CD4-positive, alpha-beta T cell (primary cell): ENCODE measurements around the gene TP63. TPM values are rescaled to one million over a fixed set of nuclear protein-coding genes. Genes with fewer than 3 reads are reported as not detected.
A peak's percentile ranks its signal among the peaks of the same experiment; 100 is the strongest.

Source experiments
- ATAC-seq: fragments of 200-7000 bp; cut with Tn5 transposase; one replicate; pipeline ENCODE4 v1.10.0; 2022; ENCODE audit warnings: mild to moderate bottlenecking; ENCODE audit not compliant: poor library complexity
- CTCF ChIA-PET: fragments of 350-600 bp; sonication (Branson Sonifier 250); formaldehyde crosslinking; loops from one replicate; lab custom pipeline; 2021; ENCODE audit warnings: antibody characterized with exemption, inconsistent platforms; lab: Charles Lee
- POLR2A ChIA-PET: fragments of 350-600 bp; sonication (Branson Sonifier 250); formaldehyde crosslinking; loops from one replicate; lab custom pipeline; 2021; ENCODE audit warnings: antibody characterized with exemption, inconsistent platforms; lab: Charles Lee
- DNase-seq, 14 experiments: peaks; one replicate each; pipeline ENCODE4 v3.0.0-alpha.2; 2013 to 2020; ENCODE audit warnings: mixed read lengths in 2 of 14
- H3K27ac ChIP-seq, 2 donors: one replicate each; pipeline versions ENCODE4 v1.5.1 to v1.7.0; 2013; ENCODE audit warnings: low read length in 2 of 2, low read depth in 1 of 2, mild to moderate bottlenecking in 1 of 2
- H3K27me3 ChIP-seq, 2 experiments: 1 replicate in 1 of 2; 2 replicates in 1 of 2; pipeline versions ENCODE4 v1.6.1 to v1.7.0; 2013; ENCODE audit warnings: low read length in 2 of 2, control low read depth in 1 of 2, mild to moderate bottlenecking in 1 of 2, moderate library complexity in 1 of 2; ENCODE audit not compliant: insufficient read depth in 2 of 2, control insufficient read depth in 1 of 2
- H3K36me3 ChIP-seq: one replicate; pipeline ENCODE4 v1.6.1; 2013; ENCODE audit warnings: low read length, control low read depth; ENCODE audit not compliant: insufficient read depth
- H3K4me1 ChIP-seq: one replicate; pipeline ENCODE4 v1.6.1; 2013; ENCODE audit warnings: low read length, control low read depth; ENCODE audit not compliant: insufficient read depth
- H3K4me3 ChIP-seq: one replicate; pipeline ENCODE4 v1.5.1; 2013; ENCODE audit warnings: mild to moderate bottlenecking, low read length, moderate library complexity
- H3K9me3 ChIP-seq, 2 experiments: 1 replicate in 1 of 2; 2 replicates in 1 of 2; pipeline versions ENCODE4 v1.6.1 to v1.7.0; 2013; ENCODE audit warnings: low read length in 2 of 2, mild to moderate bottlenecking in 2 of 2, control low read depth in 1 of 2, moderate library complexity in 1 of 2; ENCODE audit not compliant: control insufficient read depth in 1 of 2, insufficient read depth in 1 of 2
- H3K27ac Mint-ChIP-seq: one replicate; pipeline ENCODE4 v1.8.0; 2020; ENCODE audit warnings: mixed read lengths
- H3K27me3 Mint-ChIP-seq: one replicate; pipeline ENCODE4 v1.8.0; 2021; ENCODE audit warnings: mixed read lengths
- H3K36me3 Mint-ChIP-seq: one replicate; pipeline ENCODE4 v1.8.0; 2021; ENCODE audit warnings: low read depth, mixed read lengths
- H3K4me1 Mint-ChIP-seq: one replicate; pipeline ENCODE4 v1.8.0; 2021; ENCODE audit warnings: low read depth, mixed read lengths
- H3K4me3 Mint-ChIP-seq: one replicate; pipeline ENCODE4 v1.8.0; 2020; ENCODE audit warnings: mild to moderate bottlenecking, mixed read lengths
- H3K9me3 Mint-ChIP-seq: one replicate; pipeline ENCODE4 v1.8.0; 2020; ENCODE audit warnings: mixed read lengths
- intact Hi-C, 2 experiments: fragments of 100-400 bp; cut with DNase I in 1 of 2; cut with micrococcal nuclease in 1 of 2; formaldehyde crosslinking; loops; one replicate each; pipeline versions ENCODE4 v1.15.1 to v1.9.0; 2023 to 2025; cut with DNase I, micrococcal nuclease
- polyA plus RNA-seq, 2 donors: library from polyadenylated mRNA; unstranded; fragments of 120-200 nt; gene quantifications; one replicate each; pipeline ENCODE4 v1.2.1, GENCODE V29; 2013
- total RNA-seq, 174 experiments: library from RNA in 2 of 174; stranded (reverse) in 2 of 174; gene quantifications; one replicate each; pipeline ENCODE4 v1.2.3 and lab custom pipeline; 2021 to 2026
- TF ChIP-seq, protein P1 (sequence below): fragments of 200-600 bp; IDR thresholded peaks from one replicate; pipeline ENCODE4 v1.8.0; 2022; ENCODE audit warnings: antibody characterized with exemption, mild to moderate bottlenecking

Gene TP63
- total RNA-seq (under 1 TPM in 1 of 2 experiments, not detected in 1; 0.31 TPM), total RNA-seq (lab: John Stamatoyannopoulos, UW) (0 to 1.2 (median 0.35) reads per million in 172 experiments)
- 0.27 TPM for polyA plus RNA-seq (2013, experiment 1 of 2)
- polyA plus RNA-seq (2013, experiment 2 of 2) = 0.56 TPM

DNA sequence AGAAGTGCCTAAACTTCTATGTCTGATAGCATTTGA is at the start of gene TP63:
Gene TP63, plus strand, starts transcription at position 17 of the 36 bp plus-strand sequence. CDS start 127 bp downstream, outside the sequence.
- no peaks in the 10 kb centered on the region for H3K27me3 ChIP-seq
- Mint-ChIP-seq H3K9me3 (no peaks in the 10 kb centered on the region), H3K27me3 (no peaks in the 10 kb centered on the region), H3K27ac (no peak within 1 kb of the TSS), H3K36me3 (no peaks in the 10 kb centered on the region), H3K4me3 (no peak within 1 kb of the TSS), H3K4me1 (peaks cover 23% of the 10 kb centered on the region)
- H3K4me1 ChIP-seq = no peaks in the 10 kb centered on the region
- H3K36me3 ChIP-seq = no peaks in the 10 kb centered on the region
- H3K27ac ChIP-seq = no peak within 1 kb of the TSS
- DNase-seq (no peak), ATAC-seq (no peak)
- ChIA-PET CTCF (no interaction called here), POLR2A (interaction anchor here (0.7 to 0.9 kb wide), 2 partner anchors 8 to 10 kb away, joined by 3 to 4 read pairs; no protein-coding TSS in a partner anchor)
- intact Hi-C loops = loop anchor here in 1 of 2 experiments (5.0 kb wide), 1 partner anchor 1894 kb away; no protein-coding TSS in a partner anchor
- H3K9me3 ChIP-seq = no peaks in the 10 kb centered on the region
- peak within 1 kb of the TSS; percentile 29 for H3K4me3 ChIP-seq
- TF ChIP-seq, protein P1, sequence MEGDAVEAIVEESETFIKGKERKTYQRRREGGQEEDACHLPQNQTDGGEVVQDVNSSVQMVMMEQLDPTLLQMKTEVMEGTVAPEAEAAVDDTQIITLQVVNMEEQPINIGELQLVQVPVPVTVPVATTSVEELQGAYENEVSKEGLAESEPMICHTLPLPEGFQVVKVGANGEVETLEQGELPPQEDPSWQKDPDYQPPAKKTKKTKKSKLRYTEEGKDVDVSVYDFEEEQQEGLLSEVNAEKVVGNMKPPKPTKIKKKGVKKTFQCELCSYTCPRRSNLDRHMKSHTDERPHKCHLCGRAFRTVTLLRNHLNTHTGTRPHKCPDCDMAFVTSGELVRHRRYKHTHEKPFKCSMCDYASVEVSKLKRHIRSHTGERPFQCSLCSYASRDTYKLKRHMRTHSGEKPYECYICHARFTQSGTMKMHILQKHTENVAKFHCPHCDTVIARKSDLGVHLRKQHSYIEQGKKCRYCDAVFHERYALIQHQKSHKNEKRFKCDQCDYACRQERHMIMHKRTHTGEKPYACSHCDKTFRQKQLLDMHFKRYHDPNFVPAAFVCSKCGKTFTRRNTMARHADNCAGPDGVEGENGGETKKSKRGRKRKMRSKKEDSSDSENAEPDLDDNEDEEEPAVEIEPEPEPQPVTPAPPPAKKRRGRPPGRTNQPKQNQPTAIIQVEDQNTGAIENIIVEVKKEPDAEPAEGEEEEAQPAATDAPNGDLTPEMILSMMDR = no peak

DNA sequence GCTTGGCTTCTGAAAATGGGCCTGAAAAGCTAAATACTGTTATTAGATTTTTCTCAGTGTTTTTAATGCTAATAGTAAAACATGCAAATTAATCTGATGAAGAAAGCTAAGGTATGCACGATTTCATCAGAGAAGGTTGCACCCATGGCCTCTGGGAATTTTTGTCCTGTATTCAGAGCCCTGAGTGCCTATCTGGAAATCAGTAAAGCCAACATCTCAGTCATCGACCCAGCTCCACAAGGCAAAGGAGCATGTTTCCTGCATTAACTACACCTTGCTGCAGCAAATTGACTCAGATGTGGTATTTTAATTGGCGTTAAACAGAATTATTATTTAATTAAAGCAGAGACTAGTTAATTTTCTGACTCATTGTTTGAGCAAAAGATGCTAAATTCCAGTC is 49.0 kb upstream of the TP63 start:
- Histone ChIP-seq H3K27ac (no peak overlapping the region), H3K9me3 (no peaks in the 10 kb centered on the region), H3K36me3 (no peaks in the 10 kb centered on the region), H3K4me1 (no peaks in the 10 kb centered on the region), H3K27me3 (no peaks in the 10 kb centered on the region), H3K4me3 (no peak overlapping the region)
- POLR2A ChIA-PET = no interaction called here
- Mint-ChIP-seq H3K27ac (no peak overlapping the region), H3K4me1 (no peaks in the 10 kb centered on the region), H3K4me3 (no peak overlapping the region), H3K9me3 (peaks cover 2% of the 10 kb centered on the region), H3K27me3 (no peaks in the 10 kb centered on the region), H3K36me3 (no peaks in the 10 kb centered on the region)
- ATAC-seq (no peak), DNase-seq (no peak)
- intact Hi-C loops = no loop called here
- TF ChIP-seq, protein P1 = no peak
- CTCF ChIA-PET = no interaction called here

DNA sequence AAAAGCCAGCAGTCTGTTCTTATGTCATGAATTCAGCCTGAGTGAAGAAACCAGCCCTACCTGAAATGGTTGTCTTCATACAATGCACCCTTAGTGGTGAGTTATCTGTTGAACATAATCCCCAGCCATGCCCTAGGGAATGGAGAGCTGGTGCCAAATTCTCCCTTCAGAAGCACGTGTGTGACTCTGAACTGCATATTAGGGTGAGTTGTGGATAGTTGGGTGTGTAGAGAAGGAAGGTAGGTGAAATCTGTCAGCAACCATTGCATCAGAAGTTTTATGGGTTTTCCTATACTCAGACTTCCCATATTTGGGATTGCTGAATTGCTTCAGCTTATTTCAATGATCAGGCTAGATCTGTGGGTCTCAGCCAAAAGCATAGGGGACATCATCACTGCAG is 46.5 kb upstream of the TP63 start:
- Mint-ChIP-seq H3K4me3 (no peak overlapping the region), H3K27me3 (no peaks in the 10 kb centered on the region), H3K36me3 (no peaks in the 10 kb centered on the region), H3K4me1 (no peaks in the 10 kb centered on the region), H3K27ac (no peak overlapping the region), H3K9me3 (no peaks in the 10 kb centered on the region)
- H3K9me3 ChIP-seq = no peaks in the 10 kb centered on the region
- H3K36me3 ChIP-seq = no peaks in the 10 kb centered on the region
- ChIA-PET POLR2A (no interaction called here), CTCF (no interaction called here)
- H3K27me3 ChIP-seq = no peaks in the 10 kb centered on the region
- TF ChIP-seq, protein P1 = no peak
- ATAC-seq (no peak), DNase-seq (no peak)
- no peak overlapping the region for H3K27ac ChIP-seq
- H3K4me1 ChIP-seq = no peaks in the 10 kb centered on the region
- intact Hi-C loops = no loop called here
- H3K4me3 ChIP-seq = no peak overlapping the region
